Retina (tissue), 1 donor: Measurements from ENCODE around the gene MAGEB17.

Source experiments
- DNase-seq: peaks from one replicate; pipeline ENCODE4 v3.0.0-alpha.2; 2016

The MAGEB17 gene

GRCh38 chrX:16212024-16212423, 44.7 kb downstream of the MAGEB17 start:
- DNase-seq: no peak

GRCh38 chrX:16212436-16212835, 45.2 kb downstream of the MAGEB17 start:
- peak; percentile 2 for DNase-seq

GRCh38 chrX:16213961-16214360, 46.7 kb downstream of the MAGEB17 start:
- DNase-seq: no peak

- DNase-seq: no peak
Observed at GRCh38 chrX:16215660-16216059, 48.4 kb downstream of the MAGEB17 start.
